Measurements from ENCODE around the gene GBF1.
"Not testable (repeated sequence)": the region's sequence is repeated elsewhere in the genome, so short reads cannot be mapped to it uniquely, and the experiment has no call there.

GBF1 gene

DNA sequence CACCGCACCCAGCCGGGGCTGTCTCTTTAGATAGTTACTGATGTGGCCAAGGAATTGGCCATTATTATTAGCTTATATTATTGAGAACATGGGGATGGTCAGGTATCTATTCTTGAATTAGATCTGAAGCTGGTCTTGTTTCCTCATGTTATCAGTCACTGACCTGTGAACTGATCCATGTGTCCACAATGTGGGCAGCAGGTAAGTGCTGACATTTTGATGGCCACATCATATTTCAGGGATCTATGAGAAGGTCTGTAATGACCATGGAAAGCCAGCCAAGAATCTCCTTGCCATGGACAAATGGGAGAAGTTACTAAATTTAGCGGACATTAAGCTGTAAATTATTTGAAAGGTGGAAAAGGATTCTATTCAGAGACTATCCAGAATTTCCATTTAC, 61.4 kb downstream of the GBF1 start:
- no peak for DNase-seq (ENCODE audit: low read depth)

DNA sequence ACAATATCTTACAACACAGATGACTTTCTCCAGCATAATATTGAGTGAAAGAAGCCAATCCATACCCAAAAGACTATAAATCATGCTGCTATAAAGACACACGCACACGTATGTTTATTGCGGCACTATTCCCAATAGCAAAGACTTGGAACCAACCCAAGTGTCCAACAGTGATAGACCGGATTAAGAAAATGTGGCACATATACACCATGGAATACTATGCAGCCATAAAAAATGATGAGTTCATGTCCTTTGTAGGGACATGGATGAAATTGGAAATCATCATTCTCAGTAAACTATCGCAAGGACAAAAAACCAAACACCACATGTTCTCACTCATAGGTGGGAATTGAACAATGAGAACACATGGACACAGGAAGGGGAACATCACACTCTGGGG, 63.0 kb downstream of the GBF1 start:
- not testable (repeated sequence) for DNase-seq (ENCODE audit: low read depth)

DNA sequence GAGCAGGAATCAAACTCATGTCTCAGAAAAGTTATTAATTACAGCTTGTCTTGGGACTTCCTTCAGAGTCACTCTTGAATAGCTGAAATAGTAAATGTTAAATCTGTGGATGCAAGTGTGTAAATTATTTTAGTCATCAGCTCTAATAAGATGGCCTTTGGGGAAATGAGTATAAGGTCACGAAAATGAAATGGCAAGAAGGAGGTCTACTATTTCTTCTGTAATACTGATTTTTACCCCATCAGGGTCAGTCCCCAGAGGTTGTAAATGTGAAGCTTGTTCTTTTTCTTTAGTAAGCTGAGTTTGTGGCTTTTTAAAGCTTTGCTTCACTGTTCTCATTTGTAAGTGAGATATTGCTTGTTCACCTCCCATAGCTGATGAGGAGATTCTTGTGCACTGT, 63.9 kb downstream of the GBF1 start:
- no peak for DNase-seq (ENCODE audit: low read depth)

DNA sequence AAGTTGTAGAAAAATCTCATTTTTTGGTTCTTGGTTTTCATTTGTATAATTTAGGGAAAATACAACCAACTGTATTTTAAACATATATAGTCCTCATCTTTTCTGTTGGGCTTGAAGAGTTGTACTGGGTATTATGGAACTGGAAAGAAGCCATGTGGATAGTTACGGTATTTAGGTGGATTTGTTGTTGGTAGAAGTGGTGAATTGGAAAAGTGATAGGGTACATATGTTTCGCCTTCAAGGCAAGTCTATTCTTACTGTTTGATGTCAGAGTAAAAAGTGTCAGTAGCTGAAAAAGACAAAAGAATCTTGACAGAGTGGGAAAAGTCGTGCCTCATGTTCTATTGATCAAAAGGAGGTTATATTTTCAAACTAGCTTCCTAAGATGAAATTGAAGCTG, 64.6 kb downstream of the GBF1 start:
- no peak for DNase-seq (ENCODE audit: low read depth)

DNA sequence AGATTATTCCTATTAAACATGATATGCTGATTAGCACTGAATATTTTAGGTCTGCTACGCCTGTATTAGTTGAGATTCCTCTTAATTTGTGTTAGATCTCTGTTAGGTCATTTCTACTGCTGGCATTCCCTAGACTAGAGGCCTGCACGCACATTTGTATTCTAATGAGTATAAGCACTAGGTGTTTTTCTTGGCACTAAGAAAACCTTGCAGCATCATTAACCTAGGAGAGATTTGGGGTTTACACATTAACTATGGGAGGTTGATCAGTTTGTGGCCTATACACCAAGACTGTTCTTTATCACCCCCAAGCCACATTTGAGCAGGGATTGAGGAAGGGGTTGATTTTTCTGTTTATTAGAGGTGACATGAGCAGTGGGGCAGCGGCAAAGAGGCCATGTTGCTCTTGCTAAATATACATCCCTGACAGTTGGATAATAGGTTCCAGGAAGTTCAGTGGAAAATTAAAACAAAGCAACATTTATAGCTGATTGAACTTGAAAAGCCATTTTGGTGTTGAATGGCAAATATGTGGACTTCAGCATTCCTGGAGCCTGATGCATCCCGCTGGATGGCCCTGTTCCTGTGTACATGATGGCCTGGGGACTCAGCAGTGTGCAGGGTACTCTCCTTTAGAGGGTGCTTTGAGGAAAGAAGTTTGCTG, 65.2 kb downstream of the GBF1 start:
- DNase-seq (ENCODE audit: low read depth) = no peak

DNA sequence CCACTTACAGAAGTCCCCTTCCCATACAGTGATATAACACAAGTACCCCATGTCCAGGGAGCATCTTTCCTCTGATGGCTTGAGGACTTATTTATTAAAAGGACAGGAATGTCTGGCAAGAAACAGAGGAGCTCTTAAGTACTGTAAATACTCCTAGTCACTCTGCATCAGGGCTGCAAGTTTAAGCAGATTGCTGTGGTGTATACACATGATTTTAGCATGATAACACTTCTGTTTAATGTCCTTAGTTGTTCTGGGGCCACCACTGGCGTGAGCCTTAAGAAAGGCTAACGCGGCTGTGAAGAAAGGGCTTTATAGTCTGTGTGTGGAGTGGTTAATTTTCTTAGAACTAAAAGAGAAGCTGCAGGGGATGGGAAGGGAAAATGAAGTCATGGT, 65.7 kb downstream of the GBF1 start:
- no peak for DNase-seq (ENCODE audit: low read depth)

DNA sequence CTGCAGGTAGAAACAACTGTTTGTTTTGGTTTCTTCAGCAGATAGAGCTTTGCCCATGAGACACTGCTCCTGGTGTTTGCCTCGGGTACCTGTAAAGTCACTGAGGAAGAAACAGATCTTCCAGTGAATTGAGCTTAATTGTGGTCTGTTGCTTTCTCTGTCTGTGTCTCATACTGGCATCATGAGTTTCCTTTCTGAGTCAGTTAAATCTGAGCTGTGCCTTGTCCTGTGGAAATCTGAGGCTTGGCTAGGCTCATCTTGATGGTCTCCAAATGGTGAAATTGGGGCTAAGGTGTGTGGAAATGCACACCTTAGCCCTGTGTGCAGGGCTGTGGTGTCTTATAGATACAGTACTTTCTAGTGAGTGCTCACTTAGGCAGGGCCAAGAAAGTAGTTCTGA, 67.4 kb downstream of the GBF1 start:
- DNase-seq (ENCODE audit: low read depth) = no peak

DNA sequence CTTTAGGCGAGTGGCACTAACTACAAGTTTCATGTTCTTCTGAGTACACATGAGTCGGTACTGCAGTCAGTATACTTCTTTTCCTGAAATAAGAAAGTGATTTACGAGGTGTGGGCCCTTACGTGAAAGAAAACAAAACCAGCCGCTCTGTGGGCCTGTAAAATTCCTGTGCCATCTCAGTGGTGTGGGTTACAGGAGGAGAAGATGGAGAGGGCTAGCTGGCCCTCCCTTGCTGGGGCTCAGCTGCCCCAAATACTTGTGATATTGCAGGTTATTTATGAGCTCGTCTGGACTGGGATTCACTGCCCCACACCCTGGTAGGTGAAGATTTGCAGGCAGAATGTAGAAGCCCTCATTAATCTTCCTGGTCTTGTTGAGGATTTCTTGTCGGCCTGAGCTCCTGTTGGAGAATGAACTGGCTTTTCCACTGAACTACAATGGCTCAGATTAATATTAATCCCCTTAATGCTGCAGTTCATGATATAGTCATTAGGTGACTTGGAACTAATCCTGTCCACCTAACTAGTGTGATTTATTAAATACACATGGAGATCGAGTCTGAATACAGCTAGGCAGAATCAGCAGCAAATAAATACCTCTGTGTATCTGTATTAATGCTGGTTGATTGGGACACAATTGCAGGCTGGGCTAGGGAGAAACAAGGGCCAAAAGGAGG, 68.0 kb downstream of the GBF1 start:
- no peak for DNase-seq (ENCODE audit: low read depth)

DNA sequence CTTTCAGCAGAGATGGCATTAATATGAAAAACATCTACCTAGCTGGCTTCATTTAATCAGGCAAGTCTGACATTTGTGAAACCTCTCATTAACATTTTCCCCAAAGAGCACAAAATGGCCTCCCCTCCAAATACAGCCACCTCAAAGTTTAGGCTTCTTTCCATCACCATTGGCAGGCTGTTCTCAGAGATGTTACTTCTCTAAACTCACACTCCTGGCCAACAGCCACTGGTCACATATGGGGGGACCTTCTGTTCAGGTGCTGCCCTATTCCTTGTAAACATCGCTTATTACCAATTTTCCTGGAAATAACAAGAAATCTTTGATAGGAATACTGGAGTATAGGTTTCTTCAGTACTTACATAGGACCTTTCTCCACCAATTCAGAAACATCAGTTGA, 69.5 kb downstream of the GBF1 start:
- no peak for DNase-seq (ENCODE audit: low read depth)

DNA sequence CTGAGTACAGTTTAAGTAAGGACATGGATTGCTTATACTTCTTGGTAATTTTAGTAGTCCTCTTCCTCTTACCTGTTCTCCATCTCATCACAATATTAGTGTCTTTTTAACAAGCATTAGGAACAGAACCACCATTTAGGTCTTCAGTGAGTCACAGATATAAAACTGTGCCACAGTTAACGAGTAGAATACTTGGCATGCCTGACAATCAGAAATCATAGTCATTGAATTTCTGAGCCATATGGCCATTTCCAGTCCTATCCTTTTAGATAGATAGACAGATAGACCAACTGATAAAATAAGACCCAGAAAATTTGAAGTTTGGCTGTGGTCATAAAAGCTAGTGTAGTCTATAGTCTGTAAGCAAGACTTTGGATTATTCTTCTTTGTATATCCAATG, 71.1 kb downstream of the GBF1 start:
- no peak for DNase-seq (ENCODE audit: low read depth)

DNA sequence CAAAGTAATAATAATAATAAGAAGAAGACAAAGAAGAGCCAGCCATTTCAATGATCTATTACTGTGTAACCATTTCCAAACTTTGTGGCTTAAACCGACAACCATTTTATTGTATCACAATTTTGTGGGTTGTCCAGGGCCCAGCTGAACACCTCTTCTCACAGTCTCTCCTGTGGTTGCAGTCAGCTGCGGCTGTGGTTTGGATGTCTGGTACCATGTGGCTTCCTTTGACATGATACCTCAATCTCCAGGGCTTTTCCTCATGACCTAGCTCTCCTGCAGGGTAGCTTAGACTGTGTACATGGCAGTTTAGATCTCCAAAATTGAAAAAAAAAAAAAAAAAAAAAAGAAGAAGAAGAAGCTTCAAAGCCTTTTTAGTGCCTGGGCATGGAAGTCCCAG, 77.6 kb downstream of the GBF1 start:
- DNase-seq (ENCODE audit: low read depth) = peak; percentile 1

DNA sequence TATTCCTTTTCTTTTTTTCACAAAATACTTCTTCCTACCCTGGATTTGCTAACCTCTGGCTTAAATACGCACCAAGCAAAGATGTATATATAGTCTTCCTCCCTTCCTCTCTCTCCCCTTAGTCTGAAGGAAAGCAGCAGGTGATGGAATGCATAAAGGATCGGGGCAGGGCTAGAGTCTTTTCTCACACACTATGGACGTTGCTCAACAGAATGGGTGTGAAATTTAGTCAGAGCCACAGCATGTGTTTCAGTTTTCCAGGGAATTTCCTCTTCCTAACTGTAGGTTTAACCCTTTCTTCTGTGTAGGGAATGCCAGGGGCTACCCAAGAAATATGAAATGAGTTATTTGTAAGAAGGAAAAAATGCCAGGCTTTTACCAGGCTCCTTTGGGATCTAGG, 78.7 kb downstream of the GBF1 start:
- DNase-seq (ENCODE audit: low read depth) = no peak

DNA sequence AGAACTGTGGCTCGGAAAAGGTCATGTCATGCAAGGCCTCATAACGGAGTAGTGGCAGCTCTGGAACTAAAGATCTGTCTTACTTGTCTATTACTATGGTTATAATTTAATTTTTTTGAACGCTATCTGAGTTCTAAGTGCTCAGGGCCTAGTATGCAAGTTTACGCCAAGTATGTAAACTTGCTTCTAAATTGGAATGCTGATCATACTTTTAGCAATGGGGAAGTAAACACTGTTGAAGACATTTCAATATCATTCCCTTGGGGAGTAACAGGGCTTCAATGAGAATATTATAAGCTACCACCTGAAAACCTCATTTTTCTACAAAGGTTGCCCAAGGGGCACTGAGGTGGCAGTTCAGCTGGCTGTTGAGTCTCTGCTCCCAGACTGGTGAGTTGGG, 80.7 kb downstream of the GBF1 start:
- no peak for DNase-seq (ENCODE audit: low read depth)

DNA sequence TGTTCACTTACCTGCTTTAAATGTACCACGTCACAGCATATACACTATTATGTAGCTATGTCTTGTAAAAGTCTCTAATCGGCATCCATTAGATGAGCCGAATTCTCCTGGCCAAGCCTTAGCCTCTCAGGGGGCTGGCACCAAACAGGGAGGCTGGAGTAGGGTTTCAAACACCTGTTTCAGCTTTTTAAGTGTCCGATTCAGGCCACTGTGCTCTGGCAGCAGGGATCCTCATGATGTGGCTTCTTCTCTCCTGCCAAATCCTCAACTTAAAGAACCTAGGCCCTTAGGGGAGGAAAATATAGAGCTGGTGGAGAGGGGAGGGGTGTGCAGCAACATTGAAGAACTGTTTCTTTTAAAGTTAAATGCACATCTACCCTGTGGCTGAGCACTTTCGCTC, 81.7 kb downstream of the GBF1 start:
- DNase-seq (ENCODE audit: low read depth) = no peak

DNA sequence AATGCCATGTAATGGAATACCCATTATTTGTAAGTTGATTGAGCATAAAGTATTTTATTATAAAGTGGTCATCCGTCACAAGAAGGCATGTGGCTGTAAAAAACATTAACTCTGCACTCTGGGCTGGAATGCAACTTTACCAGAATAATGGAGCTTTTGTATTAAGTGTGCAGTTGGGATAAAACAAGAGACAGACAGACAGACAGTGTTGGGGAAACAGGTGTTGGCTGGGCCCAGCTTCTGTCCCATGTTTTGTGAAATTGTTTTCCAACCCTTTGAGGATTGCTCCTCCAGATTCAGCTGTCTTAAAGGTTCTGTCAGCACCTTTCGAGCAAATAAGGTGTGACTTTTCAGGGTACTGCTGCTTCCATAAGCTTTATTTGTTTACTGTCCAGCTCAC, 82.3 kb downstream of the GBF1 start:
- no peak for DNase-seq (ENCODE audit: low read depth)

DNA sequence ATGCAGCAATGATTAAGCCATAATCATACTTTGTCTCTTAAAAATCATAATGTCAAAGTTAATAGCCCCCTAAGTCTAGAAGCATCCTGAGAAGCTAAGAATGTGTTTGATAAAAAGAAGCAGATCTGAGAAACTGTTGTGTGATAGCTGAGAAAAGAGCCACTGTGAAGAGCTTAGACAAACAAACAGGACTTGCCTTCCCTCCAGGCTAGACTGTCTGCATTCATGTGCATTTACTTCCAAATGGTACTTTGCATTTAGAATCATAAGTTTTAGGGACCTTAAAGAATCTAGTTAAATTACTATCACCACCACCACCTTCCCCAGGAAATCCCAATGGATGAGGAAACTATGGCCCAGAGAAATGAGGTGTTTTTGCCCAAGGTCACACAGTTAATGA, 87.4 kb downstream of the GBF1 start:
- no peak for DNase-seq (ENCODE audit: low read depth)

DNA sequence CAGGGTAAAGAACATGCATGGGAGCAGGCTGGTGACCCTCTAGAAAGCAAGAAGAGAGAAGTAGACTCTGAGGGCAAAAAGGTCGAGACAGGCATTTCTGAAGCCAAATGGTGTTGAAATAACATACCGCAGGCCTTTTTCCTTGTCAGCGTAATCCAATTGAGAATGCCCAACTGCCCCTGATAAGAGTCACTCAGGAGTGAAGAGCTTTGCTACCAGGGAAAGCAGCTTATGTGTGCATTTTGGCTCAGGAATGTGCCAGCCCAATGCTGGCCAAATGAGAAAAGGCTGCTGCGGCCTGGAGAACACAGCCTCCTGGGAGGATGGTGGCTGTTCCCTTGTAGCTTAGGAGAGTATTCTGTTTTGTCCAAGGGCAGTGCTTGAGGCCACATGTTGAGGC, 88.8 kb downstream of the GBF1 start:
- no peak for DNase-seq (ENCODE audit: low read depth)

DNA sequence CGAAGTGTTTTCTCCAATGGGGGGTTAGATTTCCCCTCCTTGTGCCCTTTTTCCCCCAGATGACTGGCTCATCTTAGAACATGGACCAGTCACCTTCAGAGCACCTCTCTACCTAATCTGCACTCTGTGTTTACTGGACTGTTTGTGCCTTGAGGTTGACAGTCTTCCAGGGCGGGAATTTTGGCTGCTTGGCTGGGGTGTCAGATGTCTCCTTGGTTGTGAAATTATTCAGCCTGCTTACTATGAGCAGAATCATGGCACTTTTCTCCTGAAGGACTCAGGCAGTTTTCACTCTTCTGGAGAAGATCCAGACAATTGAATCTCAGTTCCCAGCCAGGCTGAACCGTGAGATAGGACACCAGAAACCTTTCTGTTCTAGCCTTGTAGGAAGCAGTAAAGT, 89.9 kb downstream of the GBF1 start:
- no peak for DNase-seq (ENCODE audit: low read depth)

DNA sequence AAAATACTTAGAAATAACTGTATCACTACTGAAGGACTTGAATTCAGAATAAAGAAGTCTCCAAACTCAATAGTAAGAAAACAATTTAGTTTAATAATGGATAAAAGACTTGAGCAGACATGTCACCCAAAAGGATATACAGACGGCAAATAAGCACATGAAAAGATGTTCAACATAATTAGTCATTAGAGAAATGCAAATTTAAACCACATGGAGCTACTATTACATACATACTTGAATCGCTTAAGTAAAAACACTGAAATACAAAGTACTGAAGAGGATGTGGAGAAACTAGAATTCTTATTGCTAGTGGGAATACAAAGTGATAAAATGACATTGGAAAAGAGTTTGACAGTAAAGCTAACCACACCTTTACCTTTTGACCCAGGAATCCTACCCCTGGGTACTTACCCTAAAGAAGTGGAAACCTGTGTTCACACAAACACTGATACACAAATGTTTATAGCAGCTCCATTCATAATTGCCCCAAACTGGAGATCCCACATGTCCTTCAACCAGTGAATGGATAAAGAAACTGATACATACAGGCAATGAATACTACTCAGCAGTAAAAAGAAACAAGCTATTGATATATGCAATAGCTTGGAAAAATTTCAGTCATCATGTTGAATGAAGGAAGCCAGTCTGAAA, 95.8 kb downstream of the GBF1 start:
- DNase-seq (ENCODE audit: low read depth) = no peak

DNA sequence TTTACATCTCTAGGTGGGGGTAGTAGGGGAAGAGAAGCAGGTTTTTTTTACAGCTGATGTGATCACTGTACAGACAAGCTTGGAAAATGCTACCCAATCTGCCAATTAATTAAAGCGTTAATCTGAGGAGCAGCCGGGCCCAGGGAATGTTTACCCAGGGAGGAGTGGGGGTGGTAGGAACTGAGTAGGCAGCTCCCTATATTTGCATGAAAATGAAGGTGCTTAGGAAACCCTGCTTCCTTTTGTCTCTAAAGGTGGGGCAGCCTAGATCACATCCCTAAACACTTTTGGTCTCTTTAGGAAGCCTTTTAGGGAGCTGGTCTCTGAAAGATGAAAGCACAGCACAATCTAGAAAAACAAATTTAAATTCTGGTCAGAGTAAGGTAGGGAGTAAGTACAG, 97.1 kb downstream of the GBF1 start:
- DNase-seq (ENCODE audit: low read depth) = no peak

DNA sequence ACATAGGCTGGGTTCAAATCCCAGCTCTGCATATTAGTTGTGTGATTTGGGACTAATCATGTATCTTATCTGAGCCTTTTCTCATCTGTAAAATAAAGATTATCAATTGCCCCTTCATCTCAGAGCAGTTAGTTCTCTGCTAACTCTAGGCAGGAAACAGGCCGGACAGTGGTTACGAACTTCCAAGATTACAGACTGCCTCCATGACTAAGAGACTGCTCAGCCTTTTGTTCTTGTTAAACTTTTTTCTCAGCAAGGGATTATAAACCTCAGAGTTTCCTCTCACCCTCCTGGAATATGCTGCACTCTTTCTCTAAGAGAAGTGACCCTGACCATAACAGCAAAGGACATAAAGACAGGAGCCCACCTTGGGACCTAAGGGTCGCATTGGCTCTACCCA, 97.6 kb downstream of the GBF1 start:
- no peak for DNase-seq (ENCODE audit: low read depth)

DNA sequence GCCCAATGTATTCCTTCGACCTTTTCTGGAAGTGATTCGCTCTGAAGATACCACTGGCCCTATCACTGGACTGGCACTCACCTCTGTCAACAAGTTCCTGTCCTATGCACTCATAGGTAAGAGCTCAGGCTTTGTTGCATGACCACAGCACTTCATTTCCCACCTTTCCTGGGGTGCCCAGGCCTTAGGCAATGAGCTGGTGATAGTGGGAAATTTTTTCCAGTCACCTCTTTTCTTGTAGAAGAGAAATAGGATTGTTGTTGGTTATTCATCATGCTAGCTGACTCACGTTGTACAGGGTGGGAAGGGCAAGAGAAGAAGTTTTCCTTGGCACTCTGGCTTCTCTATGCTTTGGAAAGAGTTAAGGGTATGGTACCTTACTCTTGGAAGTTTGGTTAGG, 98.7 kb downstream of the GBF1 start:
- no peak for DNase-seq (ENCODE audit: low read depth)

DNA sequence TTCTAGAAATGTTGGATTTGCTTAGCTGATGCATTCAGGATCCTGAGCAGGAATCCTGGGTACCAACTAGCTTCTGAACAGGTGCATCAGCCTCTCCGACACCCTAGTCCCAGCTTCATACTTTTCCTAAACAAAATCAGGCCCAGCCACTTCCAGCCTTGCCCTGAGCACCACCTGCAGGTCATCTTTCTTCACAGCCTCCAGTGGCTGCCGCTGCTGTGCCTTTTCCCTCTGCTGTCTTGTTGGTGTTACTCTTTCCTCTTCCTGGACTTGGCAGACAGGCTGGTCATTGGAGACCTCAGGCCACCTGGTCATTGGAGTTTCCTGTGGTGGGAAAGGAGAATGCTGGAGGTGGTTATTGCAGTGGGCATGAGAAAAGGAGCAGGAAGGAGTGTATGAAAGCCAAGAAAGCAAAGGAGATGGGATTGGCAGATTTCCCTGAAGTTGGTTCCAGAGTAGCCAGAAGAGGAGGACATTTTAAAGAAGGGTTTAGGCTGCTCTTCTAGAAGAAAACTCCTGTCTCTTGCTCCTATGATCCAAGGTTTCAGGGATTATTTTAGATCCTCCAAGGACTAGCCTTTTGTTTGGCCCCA, 102.0 kb downstream of the GBF1 start:
- no peak for DNase-seq (ENCODE audit: low read depth)
